OCI-LY7 (cell line): ENCODE data around the gene RCN2. TPM values are rescaled to one million over a fixed set of nuclear protein-coding genes. Genes with fewer than 3 reads are reported as not detected.
"Not testable (repeated sequence)": the region's sequence is repeated elsewhere in the genome, so short reads cannot be mapped to it uniquely, and the experiment has no call there.

Experiments used
- Bru-seq: library from RNA; stranded (reverse); fragments of 400-500 nt; gene quantifications from one replicate; lab custom pipeline; 2021; lab: Mats Ljungman, UMichigan
- BruChase-seq, 2 experiments: library from RNA; stranded (reverse); fragments of 400-500 nt; gene quantifications; one replicate each; lab custom pipeline; 2021; lab: Mats Ljungman, UMichigan
- BruUV-seq: library from RNA; stranded (reverse); fragments of 400-500 nt; replicated peaks from 2 replicates; lab custom pipeline; 2021; lab: Mats Ljungman, UMichigan
- CTCF ChIA-PET: fragments of 300-600 bp; sonication (Branson Sonifier 250); formaldehyde crosslinking; loops from one replicate; lab custom pipeline; 2022; ENCODE audit warnings: antibody characterized with exemption; ENCODE audit not compliant: unreplicated experiment; lab: Charles Lee
- POLR2A ChIA-PET: fragments of 300-600 bp; sonication (Branson Sonifier 250); formaldehyde crosslinking; loops from one replicate; lab custom pipeline; 2022; ENCODE audit warnings: antibody characterized with exemption; lab: Charles Lee
- DNase-seq: peaks from one replicate; pipeline ENCODE4 v3.0.0-alpha.2; 2015; ENCODE audit warnings: low spot score
- H2AFZ ChIP-seq: fragments of 200-600 bp; sonication (generic), shearing (Covaris generic); 2 replicates; pipeline ENCODE4 v1.6.1; 2014; ENCODE audit warnings: mild to moderate bottlenecking, antibody characterized with exemption, low read length, moderate library complexity
- H3K27ac ChIP-seq: fragments of 200-600 bp; sonication (generic); 2 replicates; pipeline ENCODE4 v1.5.1; 2014; ENCODE audit warnings: mixed run types, low read depth, mild to moderate bottlenecking, moderate library complexity, low read length, inconsistent platforms; ENCODE audit not compliant: poor library complexity, severe bottlenecking
- H3K36me3 ChIP-seq: fragments of 200-600 bp; sonication (generic); 2 replicates; pipeline ENCODE4 v1.6.1; 2014; ENCODE audit warnings: mild to moderate bottlenecking, antibody characterized with exemption, low read length, moderate library complexity, mixed read lengths; ENCODE audit not compliant: insufficient read depth
- H3K4me1 ChIP-seq: fragments of 200-600 bp; sonication (generic); 2 replicates; pipeline ENCODE4 v1.5.1; 2014; ENCODE audit warnings: mild to moderate bottlenecking, low read length; ENCODE audit not compliant: insufficient read depth, poor library complexity, severe bottlenecking
- H3K4me2 ChIP-seq: fragments of 200-600 bp; sonication (generic); 2 replicates; pipeline ENCODE4 v1.6.1; 2014; ENCODE audit warnings: mild to moderate bottlenecking, low read length
- H3K4me3 ChIP-seq: fragments of 200-600 bp; sonication (generic); 2 replicates; pipeline ENCODE4 v1.5.1; 2014; ENCODE audit warnings: mild to moderate bottlenecking, low read depth, low read length; ENCODE audit not compliant: poor library complexity, severe bottlenecking
- H3K79me2 ChIP-seq: fragments of 200-600 bp; sonication (generic); 2 replicates; pipeline ENCODE4 v1.6.1; 2016; ENCODE audit warnings: low read depth, mild to moderate bottlenecking, low read length, moderate library complexity, mixed read lengths; ENCODE audit not compliant: insufficient read depth
- H3K9me2 ChIP-seq: fragments of 200-600 bp; sonication (generic); 2 replicates; pipeline ENCODE4 v1.6.1; 2016; ENCODE audit warnings: mild to moderate bottlenecking, low read length, mixed read lengths; ENCODE audit not compliant: insufficient read depth
- H3K9me3 ChIP-seq: fragments of 200-600 bp; sonication (generic); 2 replicates; pipeline ENCODE4 v1.6.1; 2014; ENCODE audit warnings: mild to moderate bottlenecking, mixed run types, low read length, mixed read lengths
- H4K20me1 ChIP-seq: fragments of 200-600 bp; sonication (generic); 2 replicates; pipeline ENCODE4 v1.6.1; 2014; ENCODE audit warnings: mild to moderate bottlenecking, antibody characterized with exemption, low read length, moderate library complexity, mixed read lengths; ENCODE audit not compliant: insufficient read depth
- CTCF ChIP-seq: fragments of 200-600 bp; sonication (generic); conservative IDR thresholded peaks from 2 replicates; pipeline ENCODE4 v1.5.1; 2014; ENCODE audit warnings: mild to moderate bottlenecking, antibody characterized with exemption, low read length, moderate library complexity, mixed read lengths
- EZH2phosphoT487 ChIP-seq: fragments of 200-600 bp; sonication (generic); IDR thresholded peaks from 2 replicates; pipeline ENCODE4 v1.6.1; 2018; ENCODE audit warnings: low read depth, borderline replicate concordance, mild to moderate bottlenecking, mixed run types, antibody characterized with exemption, low read length, moderate library complexity, mixed read lengths
- intact Hi-C: fragments of 100-400 bp; cut with micrococcal nuclease; formaldehyde crosslinking; loops from one replicate; pipeline ENCODE4 v1.10.0; 2022; ENCODE audit not compliant: unreplicated experiment
- long read RNA-seq: library from polyadenylated mRNA; stranded (forward); transcript quantifications from one replicate; pipeline ENCODE4 v2.0.0, GENCODE V29; 2022
- total RNA-seq, 2 experiments: library from RNA; depleted of rRNA in 1 of 2; stranded (reverse); fragments of >200 nt in 1 of 2; shearing (Covaris generic) in 1 of 2; gene quantifications; 2 replicates each; pipeline ENCODE4 v1.2.3, GENCODE V29; 2014 to 2022

The RCN2 gene
- total RNA-seq (2014; rRNA removed; shearing (Covaris generic)) = 32.8 and 33.4 TPM in 2 replicates
- total RNA-seq (2022) = 39.1 and 45.9 TPM in 2 replicates
- Bru-seq, nascent RNA = percentile 75 among the genes with signal in this experiment
- BruChase-seq, experiment 1, labeled RNA remaining after a 6-hour chase = percentile 78 among the genes with signal in this experiment
- percentile 72 among the genes with signal in this experiment for BruChase-seq, experiment 2, labeled RNA remaining after a 2-hour chase
- long read RNA-seq, full-length matches to known transcripts = 67 of 79 reads
- long read RNA-seq, partial matches to known transcripts = 6 of 79 reads
- long read RNA-seq, other reads (novel, unspliced or antisense) = 6 of 79 reads

- intact Hi-C loops = loop anchor here (2.0 kb wide), 1 partner anchor 27 kb away; the partner anchor contains the start of gene SCAPER
- ChIA-PET CTCF (no interaction called here), POLR2A (interaction anchor here (0.9 to 1.5 kb wide), 8 partner anchors 10 to 67 kb away, joined by 3 to 6 read pairs (median 4); partner anchors contain the start of gene SCAPER)
- Histone ChIP-seq H3K4me2 (peak within 1 kb of the TSS; percentile 89), H3K4me1 (peaks cover 39% of the 10 kb centered on the region), H3K27ac (peak within 1 kb of the TSS; percentile 24), H2AFZ (peak within 1 kb of the TSS; percentile 100), H3K36me3 (peaks cover 28% of the 10 kb centered on the region), H3K9me2 (no peaks in the 10 kb centered on the region), H3K9me3 (no peaks in the 10 kb centered on the region), H4K20me1 (0 out of 2 replicates have a peak, but pooled peaks cover 12% of the 10 kb centered on the region), H3K4me3 (peak within 1 kb of the TSS; percentile 90), H3K79me2 (peaks cover 3% of the 10 kb centered on the region; the same call in 1 of the 2 replicates)
- TF ChIP-seq CTCF (no peak), EZH2phosphoT487 (no peak)
- BruUV-seq = no TSS peak
- peak; percentile 95 for DNase-seq
These were observed at the start of gene RCN2 for GRCh38 chr15:76931397-76932134. Gene RCN2, plus strand, starts transcription at chr15:76931749. Its CDS starts 93 bp downstream, at chr15:76931842.

- POLR2A ChIA-PET = no interaction called here
- Histone ChIP-seq H3K4me1 (no peaks in the 10 kb centered on the region), H3K9me2 (no peaks in the 10 kb centered on the region), H3K27ac (no peak overlapping the region), H2AFZ (no peak overlapping the region), H4K20me1 (no peaks in the 10 kb centered on the region), H3K36me3 (no peaks in the 10 kb centered on the region), H3K4me2 (no peak overlapping the region), H3K4me3 (no peak overlapping the region), H3K9me3 (no peaks in the 10 kb centered on the region), H3K79me2 (no peaks in the 10 kb centered on the region)
- TF ChIP-seq EZH2phosphoT487 (no peak), CTCF (no peak)
- no TSS peak for BruUV-seq
- intact Hi-C loops = no loop called here
- DNase-seq = no peak
- CTCF ChIA-PET = no interaction called here
These were observed 46.3 kb upstream of the RCN2 start for GRCh38 chr15:76885212-76885611.

- POLR2A ChIA-PET, H4K20me1 ChIP-seq, H3K4me3 ChIP-seq, BruUV-seq, H3K4me1 ChIP-seq, H3K9me3 ChIP-seq, H3K27ac ChIP-seq, H3K36me3 ChIP-seq, H3K79me2 ChIP-seq, H3K4me2 ChIP-seq, DNase-seq, CTCF ChIA-PET, H2AFZ ChIP-seq, intact Hi-C loops, H3K9me2 ChIP-seq: not testable (repeated sequence)
These were observed 44.0 kb upstream of the RCN2 start for GRCh38 chr15:76887280-76888141.

- H3K4me2 ChIP-seq, DNase-seq, POLR2A ChIA-PET, intact Hi-C loops, H2AFZ ChIP-seq, CTCF ChIA-PET, H3K9me3 ChIP-seq, H3K79me2 ChIP-seq, H3K9me2 ChIP-seq, H3K4me3 ChIP-seq, H4K20me1 ChIP-seq, H3K27ac ChIP-seq, BruUV-seq, H3K4me1 ChIP-seq, H3K36me3 ChIP-seq: not testable (repeated sequence)
These were observed 38.7 kb upstream of the RCN2 start for GRCh38 chr15:76892836-76893235.
